Adrenal gland (tissue), 5 donors: Measurements from ENCODE around the gene MYL1.

ENCODE experiments used
- CTCF ChIP-seq, 6 experiments: fragments of 450-650 bp in 4 of 6; fragments of 200-600 bp in 2 of 6; sonication (generic) in 1 of 6; IDR thresholded peaks; 1 replicate in 5 of 6; 2 replicates in 1 of 6; pipeline versions ENCODE4 v1.5.1 to v1.8.0; 2016 to 2021; ENCODE audit warnings: antibody characterized with exemption in 6 of 6, mild to moderate bottlenecking in 2 of 6, moderate library complexity in 1 of 6
- POLR2A ChIP-seq, 2 donors: fragments of 450-650 bp; IDR thresholded peaks; one replicate each; pipeline ENCODE4 v1.6.1; 2017; ENCODE audit warnings: antibody characterized with exemption in 2 of 2, mild to moderate bottlenecking in 2 of 2, moderate library complexity in 1 of 2
- donor health status: DM: no; HTN: no; CAD: no.

- no peak for TF ChIP-seq CTCF (IDR thresholded peaks at IDR 0.05)
- TF ChIP-seq POLR2A (IDR thresholded peaks at IDR 0.05): no peak
Measured at GRCh38 chr2:210356944-210357343, 42.0 kb upstream of the MYL1 start.
